Mucosa of rectum (tissue), 2 donors: ENCODE measurements around the gene CRCP.

ENCODE experiments used
- H3K27ac ChIP-seq, 2 donors: one replicate each; pipeline ENCODE4 v1.7.0; 2013; ENCODE audit warnings: inconsistent platforms in 2 of 2, low read depth in 2 of 2, low read length in 2 of 2
- H3K27me3 ChIP-seq, 2 donors: one replicate each; pipeline ENCODE4 v1.7.0; 2013; ENCODE audit warnings: low read length in 2 of 2; ENCODE audit not compliant: control insufficient read depth in 2 of 2, insufficient read depth in 2 of 2
- H3K36me3 ChIP-seq, 2 donors: one replicate each; pipeline ENCODE4 v1.7.0; 2013; ENCODE audit warnings: low read length in 2 of 2; ENCODE audit not compliant: control insufficient read depth in 2 of 2, insufficient read depth in 2 of 2
- H3K4me1 ChIP-seq, 2 donors: one replicate each; pipeline ENCODE4 v1.7.0; 2013; ENCODE audit warnings: low read length in 2 of 2, mild to moderate bottlenecking in 1 of 2; ENCODE audit not compliant: control insufficient read depth in 2 of 2, insufficient read depth in 2 of 2
- H3K4me3 ChIP-seq, 2 donors: one replicate each; pipeline ENCODE4 v1.7.0; 2013; ENCODE audit warnings: low read length in 2 of 2
- H3K9ac ChIP-seq, 2 donors: one replicate each; pipeline ENCODE4 v1.7.0; 2013; ENCODE audit warnings: low read length in 2 of 2, low read depth in 1 of 2, mild to moderate bottlenecking in 1 of 2
- H3K9me3 ChIP-seq, 2 donors: one replicate each; pipeline ENCODE4 v1.7.0; 2013; ENCODE audit warnings: low read length in 2 of 2; ENCODE audit not compliant: control insufficient read depth in 2 of 2
- donor health status: healthy.
- donor health status: Normal muscosa, but diverticular disease.

The CRCP gene

DNA sequence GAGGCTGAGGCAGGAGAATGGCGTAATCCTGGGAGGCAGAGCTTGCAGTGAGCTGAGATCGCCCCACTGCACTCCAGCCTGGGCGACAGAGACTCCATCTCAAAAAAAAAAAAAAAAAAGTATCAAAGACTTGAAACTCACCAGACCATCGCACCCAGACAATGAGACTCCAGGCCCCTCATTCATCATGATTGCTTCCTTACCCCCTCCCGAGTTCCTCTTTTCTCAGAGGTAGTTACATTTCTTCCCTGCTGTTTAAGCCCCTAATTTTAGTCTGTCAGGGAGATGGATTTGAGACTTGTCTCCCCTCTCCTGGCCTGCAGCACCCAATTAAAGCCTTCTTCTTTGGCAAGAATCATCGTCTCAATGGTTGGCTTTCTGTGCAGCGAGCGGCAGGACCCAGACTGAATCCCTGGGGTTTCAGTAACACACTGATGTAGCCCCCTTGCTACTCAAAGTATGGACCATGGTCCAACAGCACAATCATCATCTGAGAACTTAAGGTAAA, 71.1 kb downstream of the CRCP start:
- no peak overlapping the region for H3K27ac ChIP-seq

DNA sequence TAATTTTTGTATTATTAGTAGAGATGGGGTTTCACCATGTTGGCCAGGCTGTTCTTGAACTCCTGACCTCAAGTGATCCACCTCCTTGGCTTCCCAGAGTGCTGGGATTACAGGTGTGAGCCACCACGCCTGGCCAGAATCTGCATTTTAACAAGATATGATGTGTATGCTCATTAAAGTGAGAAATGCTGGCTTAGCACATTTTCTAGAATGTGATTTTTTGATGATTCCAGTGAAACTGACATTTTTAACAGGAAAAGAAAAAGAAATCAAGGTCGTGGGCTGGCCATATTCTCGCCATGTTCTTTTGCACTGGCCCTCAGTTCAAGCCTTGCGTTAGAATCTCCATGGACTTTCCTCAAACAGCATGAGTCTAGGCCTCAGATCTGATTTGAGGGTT, 72.3 kb downstream of the CRCP start:
- Histone ChIP-seq H3K9me3 (no peaks in the 10 kb centered on the region), H3K27ac (no peak overlapping the region), H3K4me1 (no peaks in the 10 kb centered on the region), H3K9ac (no peak overlapping the region), H3K4me3 (no peak overlapping the region), H3K27me3 (no peaks in the 10 kb centered on the region), H3K36me3 (no peaks in the 10 kb centered on the region)

More for the DNA sequence above, 71.1 kb downstream of the CRCP start:
- no peaks in the 10 kb centered on the region for H3K9me3 ChIP-seq
- H3K27me3 ChIP-seq: no peaks in the 10 kb centered on the region
- no peak overlapping the region for H3K9ac ChIP-seq
- no peaks in the 10 kb centered on the region for H3K36me3 ChIP-seq
- H3K4me1 ChIP-seq: no peaks in the 10 kb centered on the region
- no peak overlapping the region for H3K4me3 ChIP-seq

DNA sequence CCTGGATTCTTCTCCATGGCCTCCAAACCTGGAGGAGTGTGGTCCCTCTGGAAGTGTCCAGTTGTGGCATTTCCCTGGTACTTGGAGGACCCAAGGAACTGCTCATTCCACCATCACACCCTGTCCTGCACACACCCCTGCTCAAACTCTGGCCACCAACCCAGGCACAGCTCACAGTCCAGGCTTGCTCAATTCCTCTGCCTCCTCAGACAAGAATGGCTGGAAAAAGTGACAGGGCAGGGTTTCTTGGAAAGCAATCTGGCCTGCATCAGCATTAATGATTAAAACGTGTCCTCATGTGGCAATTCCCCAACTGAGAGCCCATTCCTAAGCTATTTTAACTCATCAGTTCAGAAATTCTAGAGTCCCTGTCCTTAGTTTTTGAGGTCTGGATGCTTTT, 73.3 kb downstream of the CRCP start:
- H3K27ac ChIP-seq: no peak overlapping the region
- no peaks in the 10 kb centered on the region for H3K27me3 ChIP-seq
- no peak overlapping the region for H3K4me3 ChIP-seq
- no peak overlapping the region for H3K9ac ChIP-seq
- no peaks in the 10 kb centered on the region for H3K9me3 ChIP-seq
- no peaks in the 10 kb centered on the region for H3K36me3 ChIP-seq
- H3K4me1 ChIP-seq: no peaks in the 10 kb centered on the region

DNA sequence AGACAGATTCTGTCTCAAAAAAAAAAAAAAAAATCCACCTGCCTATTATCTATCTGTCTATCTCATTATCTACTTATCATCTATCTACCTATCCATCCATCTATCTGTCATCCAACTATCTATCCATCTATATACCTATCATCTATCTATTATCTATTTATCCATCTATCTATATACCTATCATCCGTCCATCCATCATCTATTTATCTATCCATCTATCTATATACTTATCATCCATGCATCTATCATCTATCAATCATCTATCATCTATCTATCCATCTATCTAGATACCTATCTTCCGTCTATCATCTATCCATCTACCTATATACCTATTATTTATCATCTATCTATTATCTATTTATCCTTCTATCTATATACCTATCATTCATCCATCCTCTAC, 74.0 kb downstream of the CRCP start:
- no peaks in the 10 kb centered on the region for H3K9me3 ChIP-seq
- H3K9ac ChIP-seq: no peak overlapping the region
- H3K4me1 ChIP-seq: no peaks in the 10 kb centered on the region
- H3K27ac ChIP-seq: no peak overlapping the region
- H3K36me3 ChIP-seq: no peaks in the 10 kb centered on the region
- H3K4me3 ChIP-seq: no peak overlapping the region
- H3K27me3 ChIP-seq: no peaks in the 10 kb centered on the region

DNA sequence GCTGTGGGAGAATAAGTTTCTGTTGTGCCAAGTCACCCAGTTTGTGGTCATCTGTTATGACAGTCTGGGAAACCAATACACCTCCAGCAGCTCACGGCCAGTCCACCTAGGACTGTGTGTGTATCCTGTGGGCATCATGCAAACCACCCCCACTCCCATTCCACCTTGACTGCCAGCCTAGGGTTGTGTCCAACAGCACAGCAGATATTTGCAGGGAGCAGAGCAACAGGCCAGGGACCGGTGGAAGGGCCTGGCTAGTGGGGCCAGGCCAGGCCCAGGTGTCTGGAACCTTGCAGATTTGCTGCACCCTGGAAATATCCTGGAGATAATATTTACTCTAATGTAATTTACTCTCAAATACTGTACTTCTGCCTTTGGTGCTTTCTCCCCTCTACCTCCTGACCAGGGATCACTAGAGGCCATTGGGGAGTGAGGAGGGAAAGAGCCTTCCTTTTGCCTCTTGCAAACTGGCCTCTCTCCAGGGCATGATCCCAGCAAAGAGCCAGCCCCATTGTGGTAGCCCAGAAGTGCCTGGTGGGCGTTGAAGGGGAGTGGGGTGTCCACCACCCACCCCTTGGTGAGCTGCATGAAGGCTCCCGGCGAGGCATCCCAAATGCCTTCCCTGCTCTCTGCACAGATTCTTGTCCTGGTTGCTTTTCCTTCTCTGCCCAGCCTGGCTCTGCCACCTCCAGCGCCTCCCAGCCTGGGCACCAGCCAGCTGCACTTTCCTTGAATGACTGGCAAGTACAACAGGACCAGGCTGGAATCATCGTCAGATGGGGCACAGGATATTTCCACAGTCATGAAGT, 75.3 kb downstream of the CRCP start:
- no peaks in the 10 kb centered on the region for H3K27me3 ChIP-seq
- H3K36me3 ChIP-seq: no peaks in the 10 kb centered on the region
- no peaks in the 10 kb centered on the region for H3K4me1 ChIP-seq
- no peaks in the 10 kb centered on the region for H3K9me3 ChIP-seq
- no peak overlapping the region for H3K9ac ChIP-seq
- H3K27ac ChIP-seq: no peak overlapping the region
- no peak overlapping the region for H3K4me3 ChIP-seq

DNA sequence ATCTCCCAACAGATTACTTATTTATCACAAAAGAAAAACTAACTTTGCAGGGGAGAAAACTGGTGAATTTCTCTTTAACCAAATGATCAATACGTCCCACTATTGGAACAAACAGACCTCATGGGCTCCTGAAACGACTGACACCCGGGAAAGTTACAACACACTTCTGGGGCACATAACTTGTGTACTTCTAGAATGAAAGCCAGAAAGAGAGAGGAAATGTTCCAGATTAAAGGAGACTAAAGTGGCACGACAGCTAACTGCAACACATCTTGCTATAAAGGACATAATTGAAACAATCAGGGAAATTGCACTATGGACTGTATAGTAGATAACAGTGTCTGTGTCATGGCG, 75.8 kb downstream of the CRCP start:
- no peak overlapping the region for H3K27ac ChIP-seq
- H3K4me1 ChIP-seq: no peaks in the 10 kb centered on the region
- no peaks in the 10 kb centered on the region for H3K27me3 ChIP-seq
- H3K9ac ChIP-seq: no peak overlapping the region
- no peak overlapping the region for H3K4me3 ChIP-seq
- H3K9me3 ChIP-seq: no peaks in the 10 kb centered on the region
- H3K36me3 ChIP-seq: no peaks in the 10 kb centered on the region

DNA sequence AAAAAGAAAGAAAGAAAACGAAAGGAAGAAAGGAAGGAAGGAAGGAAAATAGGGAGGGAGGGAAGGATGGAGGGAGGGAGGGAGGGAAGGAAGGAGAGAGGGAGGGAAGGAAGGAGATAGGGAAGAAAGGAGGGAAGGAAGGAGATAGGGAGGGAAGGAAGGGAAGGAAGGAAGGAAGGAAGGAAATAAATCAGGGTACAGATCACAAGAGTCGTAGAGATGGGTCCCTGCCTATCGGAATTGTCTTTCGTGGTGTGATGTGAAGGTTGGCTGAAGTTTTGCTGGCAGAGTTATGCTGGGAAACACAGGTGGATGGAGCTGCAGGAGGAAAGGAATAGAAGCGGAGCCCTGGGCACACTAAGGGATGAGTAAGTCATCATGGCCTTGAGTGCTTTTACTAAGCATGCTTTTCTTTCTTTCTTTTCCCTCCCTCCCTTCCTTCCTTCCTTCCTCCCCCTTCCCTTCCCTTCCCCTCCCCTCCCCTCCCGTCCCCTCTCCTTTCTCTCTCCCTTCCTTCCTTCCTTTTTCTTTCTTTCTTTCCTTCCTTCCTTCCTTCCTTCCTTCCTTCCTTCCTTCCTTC, 78.6 kb downstream of the CRCP start:
- Histone ChIP-seq H3K4me1 (no peaks in the 10 kb centered on the region), H3K9me3 (no peaks in the 10 kb centered on the region), H3K27ac (no peak overlapping the region), H3K4me3 (no peak overlapping the region), H3K36me3 (no peaks in the 10 kb centered on the region), H3K27me3 (no peaks in the 10 kb centered on the region), H3K9ac (no peak overlapping the region)

DNA sequence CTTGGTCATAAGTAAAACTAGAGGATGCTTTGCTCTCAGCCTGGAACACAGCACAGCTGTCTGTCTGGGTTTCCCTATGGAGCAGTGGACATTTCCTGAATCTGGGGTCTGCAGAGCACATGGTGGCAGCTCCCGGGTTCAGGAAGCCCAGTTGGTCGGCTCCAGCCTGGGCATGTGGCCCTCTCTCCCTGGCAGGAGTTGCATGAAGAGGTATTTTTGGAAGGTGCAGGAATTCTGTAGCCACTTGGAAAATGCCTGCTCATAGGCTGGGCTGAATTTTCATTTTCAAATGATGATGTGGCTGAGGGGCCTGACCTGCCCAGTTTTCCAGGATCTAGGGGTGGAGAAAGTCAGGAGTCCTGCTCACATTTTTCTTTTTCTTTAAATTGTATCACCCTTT, 83.8 kb downstream of the CRCP start:
- Histone ChIP-seq H3K4me3 (no peak overlapping the region), H3K4me1 (no peaks in the 10 kb centered on the region), H3K27ac (no peak overlapping the region), H3K9me3 (no peaks in the 10 kb centered on the region), H3K27me3 (no peaks in the 10 kb centered on the region), H3K36me3 (no peaks in the 10 kb centered on the region), H3K9ac (no peak overlapping the region)

DNA sequence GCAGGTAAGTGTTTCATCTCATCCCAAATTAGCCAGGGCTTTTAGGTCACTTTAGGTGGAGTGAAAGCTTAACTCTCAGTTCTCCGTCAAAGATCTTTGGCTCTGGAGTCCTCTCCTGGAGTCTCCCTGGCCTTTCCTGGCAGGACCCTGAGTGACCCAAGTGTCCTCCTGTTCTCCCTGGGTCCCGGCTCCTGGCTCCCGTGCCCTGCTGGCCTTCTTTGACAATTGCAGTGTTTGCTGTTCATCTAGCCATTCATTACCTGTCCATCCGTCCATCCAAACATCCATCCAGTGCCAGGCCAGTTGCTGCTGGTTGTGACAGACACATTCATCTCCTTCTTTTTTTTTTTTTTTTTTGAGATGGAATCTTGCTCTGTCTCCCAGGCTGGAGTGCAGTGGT, 84.3 kb downstream of the CRCP start:
- H3K4me3 ChIP-seq: no peak overlapping the region
- H3K9ac ChIP-seq: no peak overlapping the region
- H3K4me1 ChIP-seq: no peaks in the 10 kb centered on the region
- no peak overlapping the region for H3K27ac ChIP-seq
- H3K27me3 ChIP-seq: no peaks in the 10 kb centered on the region
- H3K36me3 ChIP-seq: no peaks in the 10 kb centered on the region
- H3K9me3 ChIP-seq: no peaks in the 10 kb centered on the region

DNA sequence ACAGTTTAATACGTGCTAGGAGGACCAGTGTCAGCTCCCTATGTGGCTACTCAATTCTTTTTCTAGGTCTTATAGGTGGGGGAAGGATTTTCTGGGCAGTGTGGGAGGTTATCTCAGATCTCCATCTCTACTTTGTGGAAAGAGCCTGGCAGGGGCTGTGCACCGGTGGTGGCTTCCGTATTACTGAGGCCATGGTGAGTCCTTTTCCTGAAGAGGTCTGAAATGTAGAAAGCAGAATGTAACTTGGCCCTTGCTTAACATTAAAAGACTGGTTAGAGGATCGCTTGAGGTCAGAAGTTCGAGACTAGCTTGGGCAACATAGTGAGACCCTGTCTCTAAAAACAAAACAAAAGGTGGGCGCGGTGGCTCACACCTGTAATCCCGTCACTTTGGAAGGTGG, 87.8 kb downstream of the CRCP start:
- H3K36me3 ChIP-seq: no peaks in the 10 kb centered on the region
- H3K27me3 ChIP-seq: peaks cover 0 to 4% of the 10 kb centered on the region in 2 donors
- no peak overlapping the region for H3K4me3 ChIP-seq
- H3K9ac ChIP-seq: no peak overlapping the region
- no peaks in the 10 kb centered on the region for H3K9me3 ChIP-seq
- peaks cover 3 to 6% of the 10 kb centered on the region in 2 donors for H3K4me1 ChIP-seq
- no peak overlapping the region for H3K27ac ChIP-seq
